GM12878 (cell line): Measurements from ENCODE around the gene SMPD1. TPM values are rescaled to one million over a fixed set of nuclear protein-coding genes. Genes with fewer than 3 reads are reported as not detected.

Experiments
- ATAC-seq: fragments of 200-7000 bp; cut with Tn5 transposase; 3 replicates; pipeline ENCODE4 v1.9.1; 2020; ENCODE audit warnings: mild to moderate bottlenecking, moderate library complexity
- BruUV-seq: library from RNA; stranded (reverse); fragments of 400-500 nt; replicated peaks from 2 replicates; lab custom pipeline; 2021; lab: Mats Ljungman, UMichigan
- CTCF ChIA-PET: fragments of 300-600 bp; sonication (Branson Sonifier 250); formaldehyde crosslinking; extraction: SDS; loops from one replicate; lab custom pipeline; 2021; ENCODE audit warnings: inconsistent platforms; lab: Yijun Ruan, JAX
- POLR2A ChIA-PET: fragments of 350-600 bp; formaldehyde crosslinking; extraction: SDS; loops from one replicate; lab custom pipeline; 2021; ENCODE audit warnings: inconsistent platforms; lab: Charles Lee
- RAD21 ChIA-PET: fragments of 300-600 bp; sonication (Branson Sonifier 250); formaldehyde crosslinking; loops from one replicate; lab custom pipeline; 2023; ENCODE audit warnings: antibody characterized with exemption; ENCODE audit not compliant: unreplicated experiment; lab: Charles Lee
- SMC1A ChIA-PET: fragments of 300-600 bp; sonication (Branson Sonifier 250); formaldehyde crosslinking; loops from one replicate; lab custom pipeline; 2023; ENCODE audit not compliant: unreplicated experiment, uncharacterized antibody; lab: Charles Lee
- DNase-seq: peaks from one replicate; pipeline ENCODE4 v3.0.0-alpha.2; 2011; ENCODE audit warnings: low read depth, low spot score
- FAIRE-seq: peaks from 3 replicates; lab custom pipeline; 2011; peaks lifted over from hg19 to GRCh38; lab: Jason Lieb, UNC
- H2AFZ ChIP-seq: 2 replicates; pipeline ENCODE4 v1.6.0; 2011; ENCODE audit warnings: low read depth, low read length, control low read depth; ENCODE audit not compliant: control insufficient read depth
- H3K27ac ChIP-seq: 2 replicates; pipeline ENCODE4 v1.5.1; 2011; ENCODE audit warnings: control low read depth; ENCODE audit not compliant: control insufficient read depth, insufficient read depth
- H3K27me3 ChIP-seq, 2 experiments: replicated peaks in 1 of 2; 2 replicates each; pipeline versions ENCODE4 v1.6.0 to v1.6.1; 2011; ENCODE audit warnings: low read length in 1 of 2; ENCODE audit not compliant: control insufficient read depth in 2 of 2, insufficient read depth in 2 of 2
- H3K36me3 ChIP-seq, 2 experiments: 2 replicates each; pipeline ENCODE4 v1.5.1; 2011; ENCODE audit warnings: low read length in 1 of 2; ENCODE audit not compliant: control insufficient read depth in 2 of 2, insufficient read depth in 2 of 2
- H3K4me1 ChIP-seq: 2 replicates; pipeline ENCODE4 v1.6.1; 2011; ENCODE audit warnings: mild to moderate bottlenecking, low read length, moderate library complexity, mixed read lengths; ENCODE audit not compliant: control insufficient read depth, insufficient read depth
- H3K4me2 ChIP-seq: 2 replicates; pipeline ENCODE4 v1.6.0; 2011; ENCODE audit warnings: control low read depth; ENCODE audit not compliant: control insufficient read depth, insufficient read depth
- H3K4me3 ChIP-seq: fragments of 200-600 bp; sonication (generic); 2 replicates; pipeline ENCODE4 v1.5.1; 2016
- H3K79me2 ChIP-seq: 2 replicates; pipeline ENCODE4 v1.6.0; 2011; ENCODE audit warnings: low read length; ENCODE audit not compliant: control insufficient read depth, insufficient read depth
- H3K9ac ChIP-seq: 2 replicates; pipeline ENCODE4 v1.8.0; 2011; ENCODE audit warnings: low read length, control low read depth, mixed read lengths; ENCODE audit not compliant: control insufficient read depth, insufficient read depth
- H3K9me3 ChIP-seq: replicated peaks from 3 replicates; pipeline ENCODE4 v1.5.1; 2011; ENCODE audit warnings: mild to moderate bottlenecking, low read length; ENCODE audit not compliant: control insufficient read depth, insufficient read depth
- H4K20me1 ChIP-seq: 2 replicates; pipeline ENCODE4 v1.6.0; 2011; ENCODE audit not compliant: control insufficient read depth, insufficient read depth
- BCL11A ChIP-seq: IDR thresholded peaks from 2 replicates; pipeline ENCODE4 v1.6.1; 2011; ENCODE audit warnings: low read depth, low read length
- BHLHE40 ChIP-seq, 2 experiments: fragments of 450-650 bp in 1 of 2; IDR thresholded peaks; 2 replicates each; pipeline ENCODE4 v1.6.1; 2011 to 2017; ENCODE audit warnings: low read depth in 2 of 2, borderline replicate concordance in 1 of 2, improper control_type of control experiment in 1 of 2, low read length in 1 of 2, mild to moderate bottlenecking in 1 of 2
- ESRRA ChIP-seq: IDR thresholded peaks from 2 replicates; pipeline ENCODE4 v1.6.1; 2012; ENCODE audit warnings: mild to moderate bottlenecking, low read length, improper control_type of control experiment
- JUNB ChIP-seq: IDR thresholded peaks from 2 replicates; pipeline ENCODE4 v1.6.1; 2016; ENCODE audit warnings: antibody characterized with exemption, mild to moderate bottlenecking
- SPI1 ChIP-seq: IDR thresholded peaks from 2 replicates; pipeline ENCODE4 v1.6.1; 2011; ENCODE audit warnings: low read depth, mild to moderate bottlenecking, low read length, moderate library complexity, borderline replicate concordance; ENCODE audit not compliant: insufficient read depth
- SUZ12 ChIP-seq: fragments of 200-600 bp; sonication (generic); IDR thresholded peaks from one replicate; pipeline ENCODE4 v1.6.1; 2018; ENCODE audit warnings: antibody characterized with exemption, mild to moderate bottlenecking; ENCODE audit not compliant: unreplicated experiment
- WGBS: methylation state at CpG from one replicate; pipeline ENCODE4 v1.1.6; 2016; ENCODE audit warnings: low lambda C conversion rate; ENCODE audit not compliant: insufficient replicate concordance, insufficient coverage; ENCODE audit errors: missing lambda C conversion rate; 5-methylcytosine and 5-hydroxymethylcytosine counted together
- in situ Hi-C: fragments of 300-500 bp; cut with MboI; formaldehyde crosslinking; loops from 9 replicates; pipeline ENCODE4 v1.14.3; 2018; ENCODE audit warnings: mixed read lengths
- intact Hi-C: fragments of 100-400 bp; cut with micrococcal nuclease; formaldehyde crosslinking; loops from one replicate; pipeline ENCODE4 v1.14.2; 2022; ENCODE audit not compliant: unreplicated experiment
- polyA plus RNA-seq, 11 experiments: library from polyadenylated mRNA; depleted of rRNA in 4 of 11; unstranded in 6 of 11; stranded (reverse) in 5 of 11; fragments of >200 nt; fragmentation: Nextera tagmentation in 4 of 11; fragmentation: Illumina TruSeq in 1 of 11; extraction: Ambion mirVana in 4 of 11; extraction: Trizol in 1 of 11; gene quantifications; 1 replicate in 1 of 11; 2 replicates in 10 of 11; pipeline versions ENCODE4 v1.2.1 to v1.2.3, GENCODE V29; 2011 to 2016; ENCODE audit warnings: inconsistent platforms in 2 of 11, missing spikeins in 2 of 11, low read depth in 1 of 11
- total RNA-seq, 4 experiments: library from RNA; depleted of rRNA in 3 of 4; stranded (reverse); fragments of >200 nt in 3 of 4; fragmentation: Illumina TruSeq in 1 of 4; extraction: Trizol in 1 of 4; gene quantifications; 2 replicates each; pipeline versions ENCODE4 v1.2.1 to v1.2.3, GENCODE V29; 2013 to 2021
- TF ChIP-seq, protein P1 (sequence below): IDR thresholded peaks from 2 replicates; pipeline ENCODE4 v1.6.1; 2012; ENCODE audit warnings: mild to moderate bottlenecking, low read depth, low read length

SMPD1 gene
- total and polyA plus RNA-seq, 10 of the 15 experiments (the other 5 are each of a cell fraction or from before 2014, with no cell fraction given): 1.4 to 13.7 (median 6.2) TPM

DNA sequence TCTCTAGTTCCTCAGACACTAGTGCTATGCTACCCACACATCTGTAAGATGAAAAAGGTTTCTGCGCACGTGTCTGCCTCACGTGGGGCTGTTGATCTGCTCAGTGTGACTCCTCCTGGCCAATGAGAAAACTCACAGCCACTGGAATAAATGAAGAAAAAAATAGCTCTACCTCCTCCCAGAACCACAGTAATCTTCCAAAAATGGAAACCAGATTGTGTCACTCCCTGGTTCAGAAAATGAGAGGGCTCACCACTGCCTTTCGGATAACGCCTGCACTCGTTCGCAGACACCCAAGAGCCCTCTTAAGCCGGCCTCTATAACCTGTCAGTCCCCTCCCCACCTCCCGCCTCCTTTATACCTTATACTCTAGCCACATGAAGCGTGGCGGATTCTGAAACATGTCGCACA, 23.5 kb downstream of the SMPD1 start:
- H2AFZ ChIP-seq: no peak overlapping the region
- in situ Hi-C loops (no loop called here), intact Hi-C loops (no loop called here)
- no peak overlapping the region for H3K4me2 ChIP-seq
- ATAC-seq: no peak
- RAD21 ChIA-PET: interaction anchor here (1.0 kb wide), 1 partner anchor 35 kb away, joined by 3 read pairs; no protein-coding TSS in a partner anchor
- no peaks in the 10 kb centered on the region for H3K36me3 ChIP-seq
- no peak for TF ChIP-seq SUZ12
- TF ChIP-seq BCL11A: no peak
- TF ChIP-seq BHLHE40 (IDR thresholded peaks at IDR 0.05; ENCODE audit: borderline replicate concordance in 1 of 2, low read depth in 2 of 2, low read length in 1 of 2): no peak
- TF ChIP-seq JUNB: no peak
- no peak for TF ChIP-seq ESRRA
- FAIRE-seq: no peak
- H3K9me3 ChIP-seq: no peaks in the 10 kb centered on the region
- no peaks in the 10 kb centered on the region; the same call in 1 of the 2 replicates for H4K20me1 ChIP-seq
- peaks cover 8% of the 10 kb centered on the region for H3K4me1 ChIP-seq
- 87% methylated on average over 12 of the region's 12 CpGs for WGBS
- H3K9ac ChIP-seq: no peak overlapping the region
- SMC1A ChIA-PET: interaction anchor here (1.2 kb wide), 1 partner anchor 35 kb away, joined by 3 read pairs; no protein-coding TSS in a partner anchor
- H3K27me3 ChIP-seq: peaks cover 0 to 5% of the 10 kb centered on the region in 2 experiments; a peak in 2 of 4 replicates
- POLR2A ChIA-PET: no interaction called here
- no peak overlapping the region for H3K27ac ChIP-seq
- no peak overlapping the region for H3K4me3 ChIP-seq
- no peak for DNase-seq
- no TSS peak for BruUV-seq
- CTCF ChIA-PET: no interaction called here
- no peaks in the 10 kb centered on the region for H3K79me2 ChIP-seq

DNA sequence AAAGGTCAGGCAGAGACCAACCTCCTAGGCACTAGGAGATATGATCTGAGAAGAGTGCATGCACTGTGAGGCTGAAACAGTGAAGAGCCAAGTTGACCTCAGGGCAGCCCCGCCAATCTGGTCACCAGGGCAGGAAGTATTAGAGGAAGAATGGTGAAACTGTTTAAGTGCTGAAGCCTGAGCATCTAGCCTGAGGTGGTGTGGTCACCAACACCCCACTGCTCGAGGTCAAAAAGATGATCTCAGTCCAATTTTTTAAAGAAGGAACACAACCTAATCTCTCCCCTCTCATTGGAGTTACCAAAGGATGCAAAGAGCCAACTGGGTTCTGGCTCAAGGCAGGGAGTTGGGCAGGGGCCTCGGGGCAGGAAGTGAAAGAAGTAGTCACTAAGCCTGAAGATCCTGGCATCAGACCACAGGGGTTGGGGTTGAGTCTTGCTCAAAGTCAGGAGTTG, 24.6 kb downstream of the SMPD1 start:
- Histone ChIP-seq H3K4me3 (no peak overlapping the region), H3K27ac (no peak overlapping the region), H3K27me3 (peaks cover 4 to 9% of the 10 kb centered on the region in 2 experiments; a peak in 3 of 4 replicates), H4K20me1 (no peaks in the 10 kb centered on the region; the same call in 1 of the 2 replicates), H3K4me2 (peak overlapping the region; percentile 15; the same call in 1 of the 2 replicates)
- FAIRE-seq: no peak
- POLR2A ChIA-PET: no interaction called here
- intact Hi-C loops: no loop called here
- TF ChIP-seq, protein P1, sequence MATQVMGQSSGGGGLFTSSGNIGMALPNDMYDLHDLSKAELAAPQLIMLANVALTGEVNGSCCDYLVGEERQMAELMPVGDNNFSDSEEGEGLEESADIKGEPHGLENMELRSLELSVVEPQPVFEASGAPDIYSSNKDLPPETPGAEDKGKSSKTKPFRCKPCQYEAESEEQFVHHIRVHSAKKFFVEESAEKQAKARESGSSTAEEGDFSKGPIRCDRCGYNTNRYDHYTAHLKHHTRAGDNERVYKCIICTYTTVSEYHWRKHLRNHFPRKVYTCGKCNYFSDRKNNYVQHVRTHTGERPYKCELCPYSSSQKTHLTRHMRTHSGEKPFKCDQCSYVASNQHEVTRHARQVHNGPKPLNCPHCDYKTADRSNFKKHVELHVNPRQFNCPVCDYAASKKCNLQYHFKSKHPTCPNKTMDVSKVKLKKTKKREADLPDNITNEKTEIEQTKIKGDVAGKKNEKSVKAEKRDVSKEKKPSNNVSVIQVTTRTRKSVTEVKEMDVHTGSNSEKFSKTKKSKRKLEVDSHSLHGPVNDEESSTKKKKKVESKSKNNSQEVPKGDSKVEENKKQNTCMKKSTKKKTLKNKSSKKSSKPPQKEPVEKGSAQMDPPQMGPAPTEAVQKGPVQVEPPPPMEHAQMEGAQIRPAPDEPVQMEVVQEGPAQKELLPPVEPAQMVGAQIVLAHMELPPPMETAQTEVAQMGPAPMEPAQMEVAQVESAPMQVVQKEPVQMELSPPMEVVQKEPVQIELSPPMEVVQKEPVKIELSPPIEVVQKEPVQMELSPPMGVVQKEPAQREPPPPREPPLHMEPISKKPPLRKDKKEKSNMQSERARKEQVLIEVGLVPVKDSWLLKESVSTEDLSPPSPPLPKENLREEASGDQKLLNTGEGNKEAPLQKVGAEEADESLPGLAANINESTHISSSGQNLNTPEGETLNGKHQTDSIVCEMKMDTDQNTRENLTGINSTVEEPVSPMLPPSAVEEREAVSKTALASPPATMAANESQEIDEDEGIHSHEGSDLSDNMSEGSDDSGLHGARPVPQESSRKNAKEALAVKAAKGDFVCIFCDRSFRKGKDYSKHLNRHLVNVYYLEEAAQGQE: no peak
- TF ChIP-seq SPI1: peak; percentile 13; the same call in 1 of the 2 replicates
- TF ChIP-seq, all 136 proteins: peak for 1
- H3K36me3 ChIP-seq: no peaks in the 10 kb centered on the region
- peaks cover 8% of the 10 kb centered on the region for H3K4me1 ChIP-seq
- WGBS: 0% methylated on average over 3 of the region's 3 CpGs
- SMC1A ChIA-PET: no interaction called here
- in situ Hi-C loops: no loop called here
- H2AFZ ChIP-seq: no peak overlapping the region
- no peaks in the 10 kb centered on the region for H3K9me3 ChIP-seq
- RAD21 ChIA-PET: no interaction called here
- peak; percentile 33 for ATAC-seq
- H3K9ac ChIP-seq: no peak overlapping the region
- no peak for DNase-seq
- no peaks in the 10 kb centered on the region for H3K79me2 ChIP-seq
- CTCF ChIA-PET: interaction anchor here (0.5 to 1.5 kb wide), 2 partner anchors 36 to 117 kb away, joined by 3 read pairs; no protein-coding TSS in a partner anchor
- BruUV-seq: no TSS peak
